ENCODE data around the gene SYCP2.

GRCh38 chr20:59933296-59933848 is at the start of gene SYCP2:
- TF ChIP-seq CTCF (conservative IDR thresholded peaks at IDR 0.05; ENCODE audit: low read depth, low read length), result no peak
- no peak for TF ChIP-seq EZH2phosphoT487 (IDR thresholded peaks at IDR 0.05; ENCODE audit: borderline replicate concordance, low read length)

All from PC-3 (cell line).